Right renal cortex interstitium (tissue), 3 donors: ENCODE measurements around the gene SFXN5. TPM values are rescaled to one million over a fixed set of nuclear protein-coding genes. Genes with fewer than 3 reads are reported as not detected.

Source experiments
- DNase-seq, 3 donors: peaks; one replicate each; pipeline ENCODE4 v3.0.0-alpha.2; 2013; ENCODE audit warnings: low read depth in 3 of 3, low spot score in 2 of 3
- polyA plus RNA-seq, 3 donors: library from polyadenylated mRNA; unstranded; fragments of 120-200 nt; gene quantifications; one replicate each; pipeline ENCODE4 v1.2.1, GENCODE V29; 2013; ENCODE audit not compliant: insufficient read length in 3 of 3

SFXN5 gene
- polyA plus RNA-seq, 3 donors, result 23.2 to 25.7 (median 23.9) TPM

GRCh38 chr2:72947952-72948830, 123.3 kb downstream of the SFXN5 start:
- no peak for DNase-seq

- DNase-seq, result no peak
These were observed 125.0 kb downstream of the SFXN5 start for GRCh38 chr2:72946466-72946865.

DNA sequence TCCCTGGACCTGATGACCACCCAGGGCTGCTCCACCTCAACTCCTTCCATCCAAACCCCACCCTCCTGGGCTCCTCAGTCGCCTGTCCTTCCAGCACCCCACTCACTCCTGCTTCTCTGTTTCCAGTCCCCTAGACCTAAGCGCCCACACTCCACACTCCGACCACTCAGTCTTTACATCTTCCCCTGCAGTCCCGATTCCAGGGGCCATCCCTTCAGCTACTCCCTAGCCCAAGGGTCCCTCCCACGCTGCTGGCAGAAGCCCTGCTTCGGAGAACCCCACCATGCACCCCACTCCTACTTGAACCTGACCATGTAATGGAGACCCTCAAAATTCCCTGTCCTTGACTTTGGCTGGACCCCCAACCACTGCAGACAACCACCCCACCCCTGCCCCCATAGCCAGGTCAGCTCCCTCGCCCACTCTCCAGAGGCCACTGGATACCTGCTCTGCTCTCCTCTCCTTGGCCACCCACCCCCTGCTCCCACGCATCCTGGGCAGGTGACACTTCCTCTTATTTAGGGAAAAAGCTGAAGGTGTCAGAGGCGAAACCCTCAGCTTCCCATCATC, 126.0 kb downstream of the SFXN5 start:
- DNase-seq, result no peak

DNA sequence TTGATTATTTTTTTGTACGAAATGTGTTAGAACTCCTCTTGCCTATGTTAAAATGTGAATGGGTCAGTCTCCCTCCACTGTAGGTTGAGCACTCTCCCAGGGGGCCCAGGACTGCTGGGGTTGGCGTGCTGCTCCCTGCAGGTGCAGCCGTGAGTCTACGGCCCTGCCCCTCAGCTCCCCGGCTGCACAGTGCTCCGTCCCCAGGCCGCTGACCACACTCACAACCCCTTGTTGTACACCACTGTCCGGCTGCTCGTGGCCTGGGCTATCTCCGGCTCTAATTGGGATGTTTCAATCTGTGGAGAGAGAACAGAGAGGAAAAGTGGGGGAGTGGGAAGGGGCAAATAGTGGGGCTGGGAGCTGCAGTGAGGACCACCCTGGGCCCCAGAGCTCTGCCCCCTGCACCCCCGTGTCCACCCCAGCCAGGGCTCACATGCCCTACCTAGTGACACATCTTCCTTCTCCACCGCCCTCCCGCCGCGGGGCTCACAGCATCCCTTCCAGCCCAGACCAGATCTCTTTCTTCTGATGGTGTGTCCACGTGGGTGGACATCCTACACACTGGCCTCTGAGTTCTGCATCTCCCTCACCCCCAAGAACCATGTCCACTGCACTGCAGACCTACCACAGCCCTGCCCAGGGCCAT, 126.6 kb downstream of the SFXN5 start:
- DNase-seq, result no peak

DNA sequence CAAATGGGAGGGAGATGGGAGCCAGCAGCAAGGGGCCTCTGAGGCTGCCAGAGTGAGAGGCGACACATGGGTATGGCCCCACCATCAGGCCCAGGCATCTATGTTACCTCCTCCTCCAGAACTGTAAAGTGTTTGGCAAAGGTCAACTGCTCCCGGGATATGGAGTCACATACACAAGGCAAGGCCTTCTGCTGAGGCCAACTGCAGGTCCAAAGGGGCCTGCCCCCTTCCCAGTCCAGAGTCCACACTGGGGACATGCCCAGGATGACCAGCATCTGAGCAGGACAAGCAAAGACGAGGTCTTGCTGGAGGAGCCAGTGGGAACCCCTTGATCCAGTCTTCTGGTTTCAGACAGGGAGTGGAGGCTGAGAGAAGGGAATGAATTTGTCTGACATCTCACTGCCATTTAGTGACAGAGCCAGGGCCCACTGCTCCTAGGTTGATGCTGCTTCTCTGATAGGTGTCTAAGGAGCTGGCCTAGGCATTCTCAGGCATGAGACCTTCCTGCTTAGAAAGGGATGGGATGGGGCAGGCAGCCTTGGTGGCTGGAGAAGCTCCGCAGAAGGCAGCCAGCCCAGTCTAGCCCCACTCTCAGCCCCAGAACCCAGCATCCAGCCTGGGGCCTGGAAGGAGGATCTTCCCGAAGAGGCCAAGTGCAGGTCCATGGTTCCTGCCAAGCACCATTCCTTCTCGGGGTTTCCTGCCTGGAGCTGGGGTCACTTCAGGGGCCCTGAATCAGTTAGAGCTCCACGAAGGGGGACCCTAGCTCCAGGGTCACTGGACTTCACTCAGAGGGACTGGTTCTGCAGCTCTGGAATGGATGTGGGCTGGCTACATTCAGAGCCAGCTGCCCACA, 127.7 kb downstream of the SFXN5 start:
- DNase-seq, result no peak

GRCh38 chr2:72942881-72943418, 128.6 kb downstream of the SFXN5 start:
- no peak for DNase-seq

GRCh38 chr2:72942293-72942692, 129.2 kb downstream of the SFXN5 start:
- DNase-seq, result no peak

DNA sequence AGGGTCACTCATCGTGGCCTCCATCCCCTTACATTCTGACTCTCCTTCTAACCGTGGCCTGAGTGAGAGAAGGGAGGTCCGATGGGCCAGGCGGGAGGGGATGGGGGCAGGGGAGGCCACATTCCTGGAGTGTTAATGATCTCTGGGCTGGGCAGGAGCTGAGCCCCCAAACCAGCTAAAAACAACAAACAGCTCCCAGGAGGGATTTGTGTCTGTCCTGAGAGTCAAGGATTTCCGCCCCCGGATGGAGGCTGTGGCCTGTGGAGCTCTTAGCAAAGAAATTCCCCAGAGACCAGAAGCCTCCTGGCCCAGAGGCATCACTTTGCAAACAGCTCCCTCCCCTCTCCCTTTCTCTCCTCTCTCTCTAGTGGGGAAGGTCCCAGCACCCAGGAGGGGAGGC, 130.7 kb downstream of the SFXN5 start:
- no peak for DNase-seq

DNA sequence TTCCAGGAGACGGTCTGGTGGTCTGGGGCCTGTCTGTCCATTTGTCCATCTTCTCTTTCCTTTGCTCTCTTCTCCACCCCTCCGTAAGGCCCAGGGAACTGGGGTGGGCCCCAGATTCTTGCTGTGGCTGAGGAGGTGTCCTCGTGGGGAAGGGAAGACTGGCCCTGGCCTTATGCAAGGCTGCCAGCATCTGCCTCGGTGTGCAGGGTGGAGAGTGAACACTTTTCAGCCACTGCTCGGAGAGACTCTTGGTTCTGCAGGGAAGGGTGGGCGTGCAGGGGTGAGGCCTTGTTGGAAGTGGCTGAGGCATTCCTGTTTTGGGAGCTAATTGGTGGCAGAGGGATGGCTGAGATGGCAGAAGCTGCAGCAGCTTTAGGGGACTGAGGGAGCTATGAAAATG, 131.2 kb downstream of the SFXN5 start:
- DNase-seq, result no peak

DNA sequence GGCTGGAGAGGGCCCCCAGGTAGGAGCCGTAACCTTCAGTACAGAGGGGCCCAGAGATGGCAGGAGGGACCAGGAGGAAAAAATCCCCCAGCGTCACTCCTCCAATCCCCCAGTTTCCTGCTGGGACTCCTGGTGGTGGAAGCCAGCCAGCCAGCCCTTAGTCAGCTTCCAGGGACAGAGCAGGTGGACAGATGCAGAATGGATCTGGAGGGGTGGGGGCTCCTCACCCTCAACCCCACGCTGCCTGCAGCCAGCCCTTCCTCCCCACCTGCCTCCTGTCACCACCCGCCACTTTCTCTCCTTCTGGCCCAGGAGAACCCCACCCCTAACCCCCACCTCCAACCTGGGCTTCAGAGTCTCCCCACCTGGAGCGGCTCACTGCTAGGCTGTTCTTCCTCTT, 133.1 kb downstream of the SFXN5 start:
- DNase-seq, result no peak

GRCh38 chr2:72937356-72937669, 134.2 kb downstream of the SFXN5 start:
- DNase-seq, result no peak

GRCh38 chr2:72936660-72937355, 134.7 kb downstream of the SFXN5 start:
- no peak for DNase-seq

DNA sequence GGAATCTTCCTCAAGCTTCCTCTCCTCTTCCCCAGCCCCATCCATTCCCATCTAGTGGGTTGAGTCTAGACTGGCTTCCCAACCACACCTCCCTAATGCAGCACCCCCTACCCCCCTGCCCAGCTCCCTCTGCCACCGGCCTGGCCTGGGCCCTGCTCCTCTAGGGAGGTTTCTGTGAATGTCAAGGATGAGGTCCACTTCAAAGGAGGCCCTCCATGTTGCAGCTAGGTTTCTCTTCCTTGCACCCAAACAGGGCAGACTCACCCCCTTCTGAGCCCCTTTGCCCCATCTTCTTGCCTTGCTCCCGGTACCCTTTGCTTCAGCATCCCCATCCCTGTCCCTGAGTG, 135.9 kb downstream of the SFXN5 start:
- DNase-seq, result no peak

DNA sequence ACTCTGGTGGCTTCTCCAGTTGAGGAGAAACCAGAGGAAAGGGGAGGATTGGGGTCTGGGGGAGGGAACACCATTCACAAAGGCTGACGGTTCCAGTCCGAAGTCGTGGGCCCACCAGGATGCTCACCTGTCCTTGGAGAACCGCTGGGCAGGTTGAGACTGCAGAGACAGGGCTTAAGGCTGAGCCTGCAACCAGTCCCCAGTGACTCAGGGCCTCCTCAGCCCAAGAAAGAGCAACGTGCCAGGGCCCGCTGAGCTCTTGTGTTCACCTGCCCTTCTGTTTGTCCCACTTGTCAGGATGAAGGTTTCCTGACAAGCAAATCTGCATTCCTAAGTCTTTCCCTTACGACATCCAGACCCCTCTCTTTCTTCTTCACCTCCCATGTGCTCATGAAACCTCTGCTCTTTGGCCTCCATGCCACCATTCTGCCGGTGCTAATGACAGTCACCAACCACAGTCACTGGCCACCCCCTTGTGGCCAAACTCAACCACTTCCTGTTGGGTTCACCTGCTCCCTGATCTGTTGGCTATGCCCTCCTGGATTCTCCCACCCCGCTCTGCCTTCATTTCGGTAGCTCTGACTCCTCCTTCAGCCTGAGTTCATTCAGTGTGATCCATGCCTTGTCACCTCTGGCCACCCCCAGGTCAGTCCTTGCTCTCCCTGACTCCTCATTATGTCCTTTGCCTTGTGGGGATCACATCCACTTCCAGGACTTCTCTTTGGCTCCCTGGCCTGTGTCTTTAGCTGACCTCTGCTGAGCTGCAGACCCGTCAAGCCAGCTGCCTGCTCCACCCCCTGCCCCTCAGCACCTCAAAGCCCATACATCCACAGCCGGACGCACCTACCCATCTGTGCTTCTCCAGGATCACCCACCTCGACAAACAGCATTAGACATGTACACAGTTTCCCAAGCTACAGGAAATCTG, 136.6 kb downstream of the SFXN5 start:
- DNase-seq, result no peak

DNA sequence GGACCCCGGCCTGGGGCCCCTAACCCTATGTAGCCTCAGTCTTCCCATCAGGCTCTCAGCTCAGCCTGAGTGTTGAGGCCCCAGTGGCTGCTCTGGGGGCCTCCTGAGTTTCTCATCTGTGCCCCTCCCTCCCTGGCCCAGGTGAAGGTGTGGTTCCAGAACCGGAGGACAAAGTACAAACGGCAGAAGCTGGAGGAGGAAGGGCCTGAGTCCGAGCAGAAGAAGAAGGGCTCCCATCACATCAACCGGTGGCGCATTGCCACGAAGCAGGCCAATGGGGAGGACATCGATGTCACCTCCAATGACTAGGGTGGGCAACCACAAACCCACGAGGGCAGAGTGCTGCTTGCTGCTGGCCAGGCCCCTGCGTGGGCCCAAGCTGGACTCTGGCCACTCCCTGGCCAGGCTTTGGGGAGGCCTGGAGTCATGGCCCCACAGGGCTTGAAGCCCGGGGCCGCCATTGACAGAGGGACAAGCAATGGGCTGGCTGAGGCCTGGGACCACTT, 137.8 kb downstream of the SFXN5 start:
- no peak for DNase-seq

DNA sequence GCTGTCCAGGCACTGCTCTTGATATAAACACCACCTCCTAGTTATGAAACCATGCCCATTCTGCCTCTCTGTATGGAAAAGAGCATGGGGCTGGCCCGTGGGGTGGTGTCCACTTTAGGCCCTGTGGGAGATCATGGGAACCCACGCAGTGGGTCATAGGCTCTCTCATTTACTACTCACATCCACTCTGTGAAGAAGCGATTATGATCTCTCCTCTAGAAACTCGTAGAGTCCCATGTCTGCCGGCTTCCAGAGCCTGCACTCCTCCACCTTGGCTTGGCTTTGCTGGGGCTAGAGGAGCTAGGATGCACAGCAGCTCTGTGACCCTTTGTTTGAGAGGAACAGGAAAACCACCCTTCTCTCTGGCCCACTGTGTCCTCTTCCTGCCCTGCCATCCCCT, 138.3 kb downstream of the SFXN5 start:
- DNase-seq, result no peak

DNA sequence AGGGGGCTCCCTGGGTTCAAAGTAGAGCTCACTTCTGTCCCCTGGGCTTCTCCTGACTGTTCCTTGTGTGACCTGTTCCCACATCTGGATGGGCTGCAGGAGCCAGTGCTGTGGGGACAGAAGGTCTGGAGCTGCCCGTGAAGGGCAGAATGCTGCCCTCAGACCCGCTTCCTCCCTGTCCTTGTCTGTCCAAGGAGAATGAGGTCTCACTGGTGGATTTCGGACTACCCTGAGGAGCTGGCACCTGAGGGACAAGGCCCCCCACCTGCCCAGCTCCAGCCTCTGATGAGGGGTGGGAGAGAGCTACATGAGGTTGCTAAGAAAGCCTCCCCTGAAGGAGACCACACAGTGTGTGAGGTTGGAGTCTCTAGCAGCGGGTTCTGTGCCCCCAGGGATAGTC, 138.7 kb downstream of the SFXN5 start:
- no peak for DNase-seq

- no peak for DNase-seq
These were observed 139.3 kb downstream of the SFXN5 start for GRCh38 chr2:72932045-72932740.
